H1 (cell line): Measurements from ENCODE around the gene ENDOV. TPM values are rescaled to one million over a fixed set of nuclear protein-coding genes. Genes with fewer than 3 reads are reported as not detected.

ENCODE experiments used
- E2F6 ChIP-seq: IDR thresholded peaks from 2 replicates; pipeline ENCODE4 v1.6.1; 2012; ENCODE audit warnings: inconsistent platforms
- JUN ChIP-seq: IDR thresholded peaks from 2 replicates; pipeline ENCODE4 v1.6.1; 2011; ENCODE audit warnings: low read depth, mild to moderate bottlenecking, improper control_type of control experiment, low read length
- KDM5A ChIP-seq: fragments of 200-600 bp; IDR thresholded peaks from 2 replicates; pipeline ENCODE4 v1.7.1; 2012; ENCODE audit warnings: mild to moderate bottlenecking, low read length, inconsistent platforms, mixed read lengths
- MAX ChIP-seq: IDR thresholded peaks from 2 replicates; pipeline ENCODE4 v1.6.1; 2012; ENCODE audit warnings: inconsistent platforms
- NANOG ChIP-seq: IDR thresholded peaks from 2 replicates; pipeline ENCODE4 v1.6.1; 2011; ENCODE audit warnings: low read length, low read depth, mild to moderate bottlenecking, inconsistent platforms; ENCODE audit not compliant: insufficient read depth, poor library complexity, severe bottlenecking
- TEAD4 ChIP-seq: IDR thresholded peaks from 2 replicates; pipeline ENCODE4 v1.6.1; 2012; ENCODE audit warnings: low read depth, low read length, inconsistent platforms, mixed read lengths
- USF2 ChIP-seq: IDR thresholded peaks from 2 replicates; pipeline ENCODE4 v1.6.1; 2011; ENCODE audit warnings: low read length, improper control_type of control experiment
- polyA plus RNA-seq, 7 experiments: library from polyadenylated mRNA; depleted of rRNA in 3 of 7; stranded (reverse) in 5 of 7; unstranded in 2 of 7; fragments of >200 nt in 5 of 7; fragments of 200-250 nt in 2 of 7; gene quantifications; 1 replicate in 5 of 7; 2 replicates in 1 of 7; 4 replicates in 1 of 7; pipeline versions ENCODE4 v1.2.1 to v1.2.3, GENCODE V29; 2011 to 2013; ENCODE audit warnings: missing spikeins in 2 of 7, mixed read lengths in 2 of 7
- total RNA-seq: library from RNA; stranded (reverse); fragmentation: NEBNext Ultra II Directional; extraction: Animal tissue kit (Norgen Biotek cat#: 25700); gene quantifications from 2 replicates; pipeline ENCODE4 v1.2.1, GENCODE V29; 2021

ENDOV gene
- total and polyA plus RNA-seq, 2 of the 8 experiments (the other 6 are each of a cell fraction or from before 2014, with no cell fraction given) = 10.6 to 13.3 TPM

- TF ChIP-seq E2F6 = no peak
- no peak for TF ChIP-seq USF2
- TF ChIP-seq JUN = no peak
- no peak for TF ChIP-seq TEAD4
- no peak for TF ChIP-seq NANOG
- no peak for TF ChIP-seq MAX
- TF ChIP-seq KDM5A = no peak
Observed at GRCh38 chr17:80380555-80381002, 34.4 kb upstream of the ENDOV start (continued).
